ENCODE measurements around the gene BORCS8.
"Not testable (repeated sequence)": the region's sequence is repeated elsewhere in the genome, so short reads cannot be mapped to it uniquely, and the experiment has no call there.

The BORCS8 gene

DNA sequence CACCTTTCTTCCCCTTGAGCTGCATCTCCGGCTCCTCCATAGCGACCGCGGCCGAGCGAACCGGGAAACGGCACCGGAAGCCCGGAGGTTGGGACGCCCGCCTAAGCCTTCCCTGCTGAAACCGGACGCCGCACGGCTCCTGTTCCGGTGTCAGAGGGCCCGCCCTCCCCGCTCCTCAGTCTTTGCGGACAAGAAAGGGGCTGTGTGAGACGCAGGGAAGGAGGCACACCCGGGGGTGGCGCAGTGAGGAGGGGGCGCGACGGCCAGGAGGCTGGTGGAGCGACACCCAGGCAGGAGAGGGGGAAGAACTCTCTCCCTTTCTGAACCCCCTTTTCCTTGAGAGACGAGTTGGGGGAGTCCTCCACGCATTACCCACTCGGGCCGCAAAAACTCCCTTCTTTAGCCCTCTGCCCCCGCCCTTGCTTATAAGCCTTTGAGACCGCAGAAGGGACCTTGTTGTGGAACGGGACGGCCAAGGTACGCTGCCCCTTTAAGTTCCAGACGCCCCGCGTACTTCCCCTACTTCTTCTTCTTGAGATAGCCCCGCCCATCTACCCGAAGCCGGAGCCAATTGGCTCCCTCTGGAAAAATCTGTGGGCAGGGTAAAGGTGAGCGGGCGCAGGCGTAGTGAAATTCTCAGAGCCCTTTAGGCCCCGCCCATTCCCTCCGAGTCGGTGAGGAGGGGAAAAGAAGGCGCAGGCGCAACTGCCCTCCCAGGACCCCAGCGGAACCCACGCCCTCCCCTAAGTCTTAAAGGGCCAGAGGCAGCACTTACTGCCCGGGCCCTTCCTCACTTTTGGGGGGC is at the start of gene BORCS8, which contains the start of gene RFXANK:
BORCS8 (minus strand) TSS at position 75 of the 805 bp plus-strand sequence; CDS start at position 40, 35 bp downstream.
RFXANK (plus strand) TSS at position 181 of the 805 bp plus-strand sequence. CDS start 1,689 bp downstream, outside the sequence.
- ATAC-seq, result peak; percentile 91
- peak; percentile 99 for DNase-seq

DNA sequence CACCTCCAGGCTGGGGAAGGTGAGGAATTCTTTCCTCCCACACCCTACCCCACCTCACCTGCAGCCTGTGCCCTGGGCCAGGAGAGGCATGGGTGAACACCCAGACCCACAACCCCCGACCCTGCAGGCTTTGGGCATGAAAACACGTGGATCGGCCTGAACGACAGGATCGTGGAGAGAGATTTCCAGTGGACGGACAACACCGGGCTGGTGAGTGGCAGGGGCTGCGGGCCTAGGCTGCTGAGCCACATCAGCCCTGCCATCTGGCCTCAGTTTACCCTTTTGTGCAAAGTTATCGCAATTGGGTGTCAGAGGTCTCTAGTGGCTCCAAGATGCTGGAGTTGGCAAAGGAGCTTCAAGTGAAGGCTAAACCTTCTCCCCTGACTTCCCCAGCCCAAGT is 48.5 kb upstream of the BORCS8 start:
- ATAC-seq (no peak), DNase-seq (no peak)

DNA sequence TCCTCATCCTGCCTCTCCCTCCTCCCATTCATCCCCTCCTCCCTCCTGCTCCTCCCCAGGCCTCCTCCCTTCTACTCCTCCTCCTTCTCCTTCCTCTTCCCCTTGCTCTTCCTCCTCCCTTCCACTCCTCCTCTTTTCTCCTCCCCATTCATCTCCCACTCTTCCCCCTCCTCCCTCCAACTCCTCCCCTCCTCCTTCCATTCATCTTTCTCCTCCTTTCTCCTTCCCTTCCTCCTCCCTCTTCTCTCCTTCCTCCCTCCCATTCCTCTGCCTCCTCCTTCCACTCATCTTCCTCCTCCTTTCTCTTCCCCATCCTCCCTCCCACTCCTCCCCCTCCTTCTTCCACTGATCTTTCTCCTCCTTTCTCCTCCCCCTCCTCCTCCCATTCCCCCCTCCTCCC is 47.7 kb upstream of the BORCS8 start:
- ATAC-seq, result no peak
- no peak for DNase-seq

DNA sequence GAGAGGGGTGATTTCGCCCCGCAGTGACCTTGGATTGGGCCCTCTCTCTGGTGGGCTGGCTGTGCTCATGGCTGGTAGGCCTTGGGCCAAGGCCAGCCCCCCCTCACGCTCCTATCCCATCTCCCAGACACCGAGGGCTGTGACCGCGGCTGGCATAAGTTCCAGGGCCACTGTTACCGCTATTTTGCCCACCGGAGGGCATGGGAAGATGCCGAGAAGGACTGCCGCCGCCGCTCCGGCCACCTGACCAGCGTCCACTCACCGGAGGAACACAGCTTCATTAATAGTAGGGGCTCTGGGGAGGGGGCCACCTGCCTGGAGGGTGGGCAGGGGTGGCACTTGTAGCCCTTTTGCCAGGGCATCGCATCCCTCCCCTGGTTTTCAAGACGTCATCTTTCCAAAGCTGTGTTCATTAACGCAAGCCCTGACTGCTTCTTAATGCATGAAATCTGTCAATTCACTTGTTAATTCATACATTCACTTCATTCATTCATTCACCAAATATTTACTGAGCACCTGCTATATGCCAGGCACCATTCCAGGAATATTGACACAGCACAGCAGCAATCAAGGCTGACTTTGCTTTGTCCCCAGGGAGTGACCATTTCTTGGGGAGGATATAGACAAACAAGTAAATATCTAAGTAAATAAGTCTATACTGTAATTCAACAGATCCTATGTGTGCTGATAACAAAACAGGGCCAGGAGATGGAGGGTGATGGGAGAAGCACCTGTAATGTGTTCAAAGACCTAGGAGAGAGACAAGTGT is 46.4 kb upstream of the BORCS8 start:
- no peak for DNase-seq
- no peak for ATAC-seq

- DNase-seq (no peak), ATAC-seq (no peak)
These were observed 44.2 kb upstream of the BORCS8 start for GRCh38 chr19:19236173-19236572.

GRCh38 chr19:19234220-19234816 is 42.4 kb upstream of the BORCS8 start:
- DNase-seq (no peak), ATAC-seq (no peak)

DNA sequence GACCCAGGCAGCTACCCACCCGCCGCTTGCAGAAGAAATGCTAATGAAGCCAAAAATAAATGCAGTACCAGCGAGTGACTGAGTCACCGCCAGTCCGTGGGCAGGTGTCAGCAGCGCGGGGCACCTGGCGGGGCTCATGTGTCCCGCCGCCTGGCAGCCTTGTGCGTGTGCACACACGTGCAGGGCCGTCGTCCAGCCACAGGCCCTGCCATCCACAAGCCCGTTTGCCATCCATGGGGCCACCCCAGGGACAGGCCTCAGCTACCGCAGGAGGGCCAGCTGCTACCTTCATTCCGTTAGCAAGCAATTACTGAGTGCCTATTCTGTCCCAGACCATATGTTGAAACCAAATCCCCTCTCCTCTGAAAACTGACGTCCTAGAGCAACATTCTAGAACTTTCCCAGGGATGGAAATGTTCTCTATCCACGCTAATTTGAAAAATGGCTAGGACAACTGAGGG is 40.3 kb upstream of the BORCS8 start:
- DNase-seq (no peak), ATAC-seq (no peak)

- DNase-seq (no peak), ATAC-seq (no peak)
These were observed 39.0 kb upstream of the BORCS8 start for GRCh38 chr19:19230999-19231398.

DNA sequence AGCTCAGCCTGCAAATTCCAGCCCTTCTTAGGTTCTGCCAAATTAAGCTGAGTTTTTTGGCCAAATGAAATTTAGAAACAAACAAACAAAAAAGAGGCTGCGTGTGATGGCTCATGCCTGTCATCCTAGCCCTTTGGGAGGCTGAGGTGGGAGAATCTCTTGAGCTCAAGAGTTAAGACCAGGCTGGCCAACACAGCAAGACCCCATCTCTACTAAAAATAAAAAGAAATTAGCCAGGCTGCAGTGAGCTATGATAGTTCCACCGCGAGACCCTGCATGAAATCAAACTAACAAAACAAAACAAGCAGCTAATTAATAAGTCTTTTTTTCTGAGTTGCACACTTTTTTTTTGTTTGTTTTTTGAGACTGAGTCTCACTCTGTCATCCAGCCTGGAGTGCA is 37.7 kb upstream of the BORCS8 start:
- no peak for ATAC-seq

DNA sequence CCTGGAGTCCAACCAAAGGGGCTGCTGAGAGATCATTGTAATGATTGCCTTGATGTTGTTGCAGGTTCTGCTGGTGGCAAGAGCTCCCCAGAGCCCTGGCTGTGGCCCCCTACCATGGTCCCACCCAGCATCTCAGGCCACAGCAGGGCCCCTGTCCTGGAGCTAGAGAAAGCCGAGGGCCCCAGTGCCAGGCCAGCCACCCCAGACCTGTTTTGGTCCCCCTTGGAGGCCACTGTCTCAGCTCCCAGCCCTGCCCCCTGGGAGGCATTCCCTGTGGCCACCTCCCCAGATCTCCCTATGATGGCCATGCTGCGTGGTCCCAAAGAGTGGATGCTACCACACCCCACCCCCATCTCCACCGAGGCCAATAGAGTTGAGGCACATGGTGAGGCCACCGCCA is 35.3 kb upstream of the BORCS8 start:
- no peak for ATAC-seq
- no peak for DNase-seq

More for the DNA sequence above, 37.7 kb upstream of the BORCS8 start:
- no peak for DNase-seq

- DNase-seq (no peak), ATAC-seq (no peak)
These were observed 34.7 kb upstream of the BORCS8 start for GRCh38 chr19:19226663-19227062.

GRCh38 chr19:19226204-19226603 is 34.3 kb upstream of the BORCS8 start:
- ATAC-seq, result no peak
- DNase-seq, result no peak

DNA sequence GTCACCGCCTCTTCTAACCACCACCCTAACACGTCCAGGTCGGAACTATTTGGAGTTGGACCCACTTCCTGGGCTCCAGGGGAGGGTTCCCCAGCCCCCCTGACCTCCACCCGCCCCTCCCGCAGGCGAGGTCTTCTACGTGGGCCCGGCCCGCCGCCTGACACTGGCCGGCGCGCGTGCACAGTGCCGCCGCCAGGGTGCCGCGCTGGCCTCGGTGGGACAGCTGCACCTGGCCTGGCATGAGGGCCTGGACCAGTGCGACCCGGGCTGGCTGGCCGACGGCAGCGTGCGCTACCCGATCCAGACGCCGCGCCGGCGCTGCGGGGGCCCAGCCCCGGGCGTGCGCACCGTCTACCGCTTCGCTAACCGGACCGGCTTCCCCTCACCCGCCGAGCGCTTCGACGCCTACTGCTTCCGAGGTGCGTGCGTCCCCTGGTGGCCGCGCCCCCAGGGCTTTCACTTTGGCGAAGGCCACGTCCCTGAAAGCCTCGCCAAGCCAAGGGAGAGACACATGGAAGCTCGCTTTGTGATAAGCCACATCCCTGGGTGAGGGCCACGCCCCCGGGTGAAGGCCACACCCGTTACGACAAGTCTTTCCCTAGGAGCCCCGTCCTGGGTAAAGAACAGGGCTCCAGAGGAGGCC is 33.0 kb upstream of the BORCS8 start:
- peak; percentile 81 for DNase-seq
- peak; percentile 83 for ATAC-seq

- no peak for ATAC-seq
These were observed 32.3 kb upstream of the BORCS8 start for GRCh38 chr19:19224150-19224851.

DNA sequence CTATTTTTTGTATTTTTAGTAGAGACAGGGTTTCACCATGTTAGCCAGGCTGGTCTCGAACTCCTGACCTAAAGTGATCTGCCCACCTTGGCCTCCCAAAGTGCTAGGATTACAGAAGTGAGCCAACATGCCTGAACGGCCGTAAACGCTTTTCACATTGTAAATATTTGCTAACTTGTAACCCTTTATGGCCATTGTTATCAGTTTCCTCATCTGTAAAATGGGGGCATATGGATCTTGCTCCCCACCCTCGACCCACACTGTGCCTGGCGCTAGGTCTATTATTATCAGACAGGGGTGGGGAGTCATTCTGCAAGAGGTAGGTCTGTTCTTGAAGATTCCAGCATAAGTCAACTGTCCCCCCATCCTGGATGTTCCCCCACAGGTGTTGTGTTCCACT is 31.7 kb upstream of the BORCS8 start:
- ATAC-seq (no peak), DNase-seq (no peak)

More at GRCh38 chr19:19224150-19224851, 32.3 kb upstream of the BORCS8 start:
- no peak for DNase-seq

- no peak for ATAC-seq
- no peak for DNase-seq
These were observed 31.1 kb upstream of the BORCS8 start for GRCh38 chr19:19223060-19223459.

- DNase-seq, result not testable (repeated sequence)
These were observed 29.0 kb upstream of the BORCS8 start for GRCh38 chr19:19221000-19221399.

GRCh38 chr19:19218911-19219310 is 27.0 kb upstream of the BORCS8 start:
- DNase-seq (no peak), ATAC-seq (no peak)

More at GRCh38 chr19:19221000-19221399, 29.0 kb upstream of the BORCS8 start:
- not testable (repeated sequence) for ATAC-seq

DNA sequence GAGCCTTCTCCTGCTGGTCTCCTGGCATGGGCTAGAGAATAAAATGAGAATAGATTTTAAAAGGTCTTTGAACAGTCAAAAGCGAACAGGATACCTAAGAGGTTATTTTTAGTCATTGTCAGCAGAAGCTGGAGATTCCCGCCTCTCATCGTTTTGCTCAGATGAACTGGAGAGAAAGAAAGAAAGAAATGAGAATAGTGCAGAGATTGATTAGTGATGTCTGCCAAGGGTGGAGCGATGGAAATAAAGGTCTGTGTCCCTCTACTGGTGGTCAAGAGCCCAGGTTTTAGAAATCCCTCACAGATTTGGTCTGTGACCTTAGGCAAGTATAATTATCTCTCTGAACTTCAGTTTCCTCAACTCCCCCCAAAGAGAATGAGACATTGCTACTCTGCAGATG is 25.1 kb upstream of the BORCS8 start:
- ATAC-seq (no peak), DNase-seq (no peak)

GRCh38 chr19:19215792-19216191 is 23.8 kb upstream of the BORCS8 start:
- no peak for DNase-seq
- no peak for ATAC-seq

DNA sequence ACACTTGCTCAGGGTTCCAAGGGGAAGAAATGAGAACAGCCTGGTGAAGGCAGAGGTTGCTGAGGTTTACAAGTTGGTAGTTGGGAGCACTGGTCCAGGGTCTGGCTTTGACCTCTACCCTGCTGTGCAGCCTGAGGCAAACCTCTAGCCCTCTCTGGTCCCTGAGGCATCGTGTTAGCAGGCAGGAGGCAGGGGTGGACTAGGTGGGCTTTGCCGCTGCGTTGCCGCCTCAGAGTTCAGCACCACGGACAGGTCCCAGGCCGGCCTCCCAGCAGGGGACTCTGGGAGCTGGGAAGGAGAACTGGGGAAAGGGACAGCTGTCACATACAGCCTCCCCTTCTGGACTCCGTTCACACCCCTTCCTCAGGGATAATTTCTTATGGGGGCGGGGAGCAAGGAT is 22.9 kb upstream of the BORCS8 start:
- DNase-seq, result peak; percentile 62

GRCh38 chr19:19214159-19214490 is 22.2 kb upstream of the BORCS8 start:
- no peak for DNase-seq
- ATAC-seq, result no peak

More for the DNA sequence above, 22.9 kb upstream of the BORCS8 start:
- no peak for ATAC-seq
